Fibroblast of skin of right quadriceps (primary cell): ENCODE data around the gene CDK14.

Source experiments
- DNase-seq: peaks from one replicate; pipeline ENCODE4 v3.0.0-alpha.2; 2013

The CDK14 gene

GRCh38 chr7:90642978-90643377 is 46.9 kb downstream of the CDK14 start:
- no peak for DNase-seq

GRCh38 chr7:90645784-90646183 is 49.7 kb downstream of the CDK14 start:
- no peak for DNase-seq

- DNase-seq: no peak
Observed at GRCh38 chr7:90648107-90648506, 52.0 kb downstream of the CDK14 start.

- DNase-seq: no peak
Observed at GRCh38 chr7:90648834-90649233, 52.7 kb downstream of the CDK14 start.

- DNase-seq: no peak
Observed at GRCh38 chr7:90654718-90655427, 58.8 kb downstream of the CDK14 start.

- peak; percentile 97 for DNase-seq
Observed at GRCh38 chr7:90655566-90655965, 59.4 kb downstream of the CDK14 start.

- no peak for DNase-seq
Observed at GRCh38 chr7:90657481-90657880, 61.4 kb downstream of the CDK14 start.

- no peak for DNase-seq
Observed at GRCh38 chr7:90660100-90660499, 64.0 kb downstream of the CDK14 start.

- DNase-seq: no peak
Observed at GRCh38 chr7:90660819-90661218, 64.7 kb downstream of the CDK14 start.

- DNase-seq: no peak
Observed at GRCh38 chr7:90661290-90662151, 65.4 kb downstream of the CDK14 start.

- no peak for DNase-seq
Observed at GRCh38 chr7:90663176-90663575, 67.1 kb downstream of the CDK14 start.

GRCh38 chr7:90666186-90666585 is 70.1 kb downstream of the CDK14 start:
- no peak for DNase-seq

GRCh38 chr7:90668992-90669391 is 72.9 kb downstream of the CDK14 start:
- no peak for DNase-seq

GRCh38 chr7:90669492-90669891 is 73.4 kb downstream of the CDK14 start:
- DNase-seq: no peak

GRCh38 chr7:90671571-90671970 is 75.5 kb downstream of the CDK14 start:
- DNase-seq: peak; percentile 39

- DNase-seq: no peak
Observed at GRCh38 chr7:90672210-90672609, 76.1 kb downstream of the CDK14 start.

- no peak for DNase-seq
Observed at GRCh38 chr7:90674625-90675024, 78.5 kb downstream of the CDK14 start.

- DNase-seq: no peak
Observed at GRCh38 chr7:90675982-90676381, 79.9 kb downstream of the CDK14 start.

- no peak for DNase-seq
Observed at GRCh38 chr7:90677486-90678404, 81.6 kb downstream of the CDK14 start.

- DNase-seq: no peak
Observed at GRCh38 chr7:90678986-90679385, 82.9 kb downstream of the CDK14 start.

- DNase-seq: no peak
Observed at GRCh38 chr7:90680484-90680883, 84.4 kb downstream of the CDK14 start.

GRCh38 chr7:90681336-90682022 is 85.4 kb downstream of the CDK14 start:
- peak; percentile 48 for DNase-seq

- no peak for DNase-seq
Observed at GRCh38 chr7:90686146-90686545, 90.0 kb downstream of the CDK14 start.
